Liver (tissue), 9 donors: ENCODE data around the gene SLC44A2. TPM values are rescaled to one million over a fixed set of nuclear protein-coding genes. Genes with fewer than 3 reads are reported as not detected.

ENCODE experiments used
- DNase-seq: peaks from one replicate; pipeline ENCODE4 v3.0.0-alpha.2; 2017; ENCODE audit warnings: low spot score
- H3K27ac ChIP-seq, 2 donors: one replicate each; pipeline ENCODE4 v1.7.0; 2013; ENCODE audit warnings: inconsistent platforms in 2 of 2, low read length in 2 of 2, control low read depth in 1 of 2, low read depth in 1 of 2, mild to moderate bottlenecking in 1 of 2
- H3K27me3 ChIP-seq, 4 donors: one replicate each; pipeline versions ENCODE4 v1.6.1 to v1.7.0; 2013; ENCODE audit warnings: low read length in 3 of 4, inconsistent platforms in 1 of 4, mild to moderate bottlenecking in 1 of 4, moderate library complexity in 1 of 4; ENCODE audit not compliant: control insufficient read depth in 4 of 4, insufficient read depth in 4 of 4
- H3K36me3 ChIP-seq, 4 donors: one replicate each; pipeline versions ENCODE4 v1.6.1 to v1.7.0; 2013; ENCODE audit warnings: low read length in 3 of 4, mild to moderate bottlenecking in 3 of 4, low read depth in 1 of 4, moderate library complexity in 1 of 4; ENCODE audit not compliant: control insufficient read depth in 4 of 4, insufficient read depth in 3 of 4
- H3K4me1 ChIP-seq, 4 donors: one replicate each; pipeline versions ENCODE4 v1.6.1 to v1.7.0; 2013; ENCODE audit warnings: low read length in 3 of 4, mild to moderate bottlenecking in 3 of 4, moderate library complexity in 1 of 4; ENCODE audit not compliant: control insufficient read depth in 4 of 4, insufficient read depth in 4 of 4
- H3K4me3 ChIP-seq, 3 donors: one replicate each; pipeline versions ENCODE4 v1.6.1 to v1.7.0; 2013; ENCODE audit warnings: low read length in 3 of 3, control low read depth in 1 of 3, low read depth in 1 of 3, mild to moderate bottlenecking in 1 of 3
- H3K9ac ChIP-seq, 2 donors: one replicate each; pipeline ENCODE4 v1.7.0; 2013; ENCODE audit warnings: low read length in 2 of 2, mild to moderate bottlenecking in 2 of 2, moderate library complexity in 2 of 2, control low read depth in 1 of 2, low read depth in 1 of 2
- H3K9me3 ChIP-seq, 4 donors: one replicate each; pipeline versions ENCODE4 v1.6.1 to v1.7.0; 2013; ENCODE audit warnings: low read length in 3 of 4; ENCODE audit not compliant: control insufficient read depth in 4 of 4
- ATF3 ChIP-seq: IDR thresholded peaks from 2 replicates; pipeline ENCODE4 v1.6.1; 2016; ENCODE audit warnings: antibody characterized with exemption
- CTCF ChIP-seq: fragments of 150-350 bp; IDR thresholded peaks from 2 replicates; pipeline ENCODE4 v1.5.1; 2017; ENCODE audit warnings: improper control_type of control experiment, low read depth, low read length; ENCODE audit not compliant: missing input control
- FOXA1 ChIP-seq: IDR thresholded peaks from 2 replicates; pipeline ENCODE4 v1.6.1; 2016; ENCODE audit warnings: antibody characterized with exemption
- FOXA2 ChIP-seq: IDR thresholded peaks from 2 replicates; pipeline ENCODE4 v1.6.1; 2016; ENCODE audit warnings: antibody characterized with exemption
- GABPA ChIP-seq, 2 donors: IDR thresholded peaks in 1 of 2; conservative IDR thresholded peaks in 1 of 2; 2 replicates each; pipeline ENCODE4 v1.6.1; 2016; ENCODE audit warnings: antibody characterized with exemption in 2 of 2, mild to moderate bottlenecking in 1 of 2, moderate library complexity in 1 of 2
- HNF4G ChIP-seq: IDR thresholded peaks from 2 replicates; pipeline ENCODE4 v1.6.1; 2016; ENCODE audit warnings: antibody characterized with exemption
- JUND ChIP-seq, 2 donors: IDR thresholded peaks; 2 replicates each; pipeline ENCODE4 v1.6.1; 2016; ENCODE audit warnings: antibody characterized with exemption in 2 of 2
- MAX ChIP-seq: IDR thresholded peaks from 2 replicates; pipeline ENCODE4 v1.6.1; 2016; ENCODE audit warnings: antibody characterized with exemption
- RAD21 ChIP-seq, 2 donors: IDR thresholded peaks; 2 replicates each; pipeline ENCODE4 v1.6.1; 2016; ENCODE audit warnings: antibody characterized with exemption in 2 of 2, mild to moderate bottlenecking in 2 of 2
- REST ChIP-seq: IDR thresholded peaks from 2 replicates; pipeline ENCODE4 v1.6.1; 2016; ENCODE audit warnings: antibody characterized with exemption, mild to moderate bottlenecking
- RXRA ChIP-seq, 2 donors: IDR thresholded peaks; 2 replicates each; pipeline ENCODE4 v1.6.1; 2017 to 2018; ENCODE audit warnings: antibody characterized with exemption in 2 of 2, mild to moderate bottlenecking in 1 of 2
- SP1 ChIP-seq: IDR thresholded peaks from 2 replicates; pipeline ENCODE4 v1.6.1; 2018; ENCODE audit warnings: antibody characterized with exemption, mild to moderate bottlenecking
- TAF1 ChIP-seq: conservative IDR thresholded peaks from 2 replicates; pipeline ENCODE4 v1.6.1; 2016; ENCODE audit warnings: antibody characterized with exemption, mild to moderate bottlenecking
- ZBTB33 ChIP-seq: IDR thresholded peaks from 2 replicates; pipeline ENCODE4 v1.6.1; 2016; ENCODE audit warnings: antibody characterized with exemption
- WGBS: extraction: QIAGEN DNeasy Blood & Tissue Kit; methylation state at CpG from one replicate; pipeline ENCODE4 v1.1.7; 2013; 5-methylcytosine and 5-hydroxymethylcytosine counted together
- polyA plus RNA-seq, 2 donors: library from polyadenylated mRNA; stranded (reverse) in 1 of 2; unstranded in 1 of 2; fragments of 200-250 nt in 1 of 2; fragments of >200 nt in 1 of 2; fragmentation: Nextera tagmentation in 1 of 2; extraction: Ambion mirVana in 1 of 2; gene quantifications; one replicate each; pipeline versions ENCODE4 v1.2.1 to v1.2.3, GENCODE V29; 2013 to 2015
- total RNA-seq, 2 donors: library from RNA; depleted of rRNA; stranded (reverse); fragments of >200 nt; gene quantifications; one replicate each; pipeline ENCODE4 v1.2.3, GENCODE V29; 2014
- donor health status: healthy.
- donor health status: healthy.
- donor health status: healthy.
- donor health status: healthy.
- donor health status: healthy.

SLC44A2 gene
- total and polyA plus RNA-seq, 4 donors: 12.0 to 21.6 (median 13.4) TPM

- Histone ChIP-seq H3K4me1 (peaks cover 0 to 27% (median 19%) of the 10 kb centered on the region in 4 donors), H3K36me3 (peaks cover 0 to 2% (median 0%) of the 10 kb centered on the region in 4 donors), H3K9ac (peak overlapping the region; percentile 65 to 89), H3K27me3 (no peaks in the 10 kb centered on the region), H3K4me3 (peak overlapping the region; percentile 72 to 97 (median 89)), H3K27ac (peak overlapping the region; percentile 84 to 98), H3K9me3 (no peaks in the 10 kb centered on the region)
- DNase-seq: peak; percentile 43
- WGBS: under 1% methylated on average over 73 of the region's 73 CpGs
- TF ChIP-seq RXRA (IDR thresholded peaks at IDR 0.05) (no peak), CTCF (no peak), ATF3 (no peak), MAX (no peak), FOXA2 (no peak), SP1 (no peak), HNF4G (no peak), REST (no peak), FOXA1 (no peak), JUND (IDR thresholded peaks at IDR 0.05) (no peak), ZBTB33 (no peak), TAF1 (no peak), RAD21 (IDR thresholded peaks at IDR 0.05) (no peak), GABPA (IDR thresholded peaks at IDR 0.05 in 1 of 2, conservative IDR thresholded peaks at IDR 0.05 in 1 of 2) (no peak)
Measured at GRCh38 chr19:10654610-10655456, 29.5 kb downstream of the SLC44A2 start.
